ENCODE measurements around the gene CHRNA7. TPM values are rescaled to one million over a fixed set of nuclear protein-coding genes. Genes with fewer than 3 reads are reported as not detected.

CHRNA7 gene
- total RNA-seq, 1 experiment from 2014 or later, result 4.4 TPM

GRCh38 chr15:32042269-32042972 lies 12.1 kb downstream of the CHRNA7 start:
- no peak overlapping the region for H2BK5ac ChIP-seq (ENCODE audit: insufficient read length, low read length)
- H3T11ph ChIP-seq (ENCODE audit: low read length), result no peak overlapping the region
- no peaks in the 10 kb centered on the region for H3K9me3 ChIP-seq (ENCODE audit: control insufficient read depth, low read depth, low read length)
- Mint-ChIP-seq H3K9me3 (no peaks in the 10 kb centered on the region), H3K27ac (0 out of 7 replicates have a peak overlapping the region, but pooled peaks of 1 of the 3 experiments have one; percentile 26), H3K36me3 (ENCODE audit: insufficient read depth in 1 of 3, low read depth in 3 of 3) (no peaks in the 10 kb centered on the region), H3K4me1 (peaks cover 12 to 15% of the 10 kb centered on the region in 2 experiments), H3K4me3 (no peak overlapping the region), H3K27me3 (ENCODE audit: low read depth) (no peaks in the 10 kb centered on the region)
- no peak overlapping the region for H2AFZ ChIP-seq (ENCODE audit: low read length)
- no peaks in the 10 kb centered on the region for H3K23me2 ChIP-seq (ENCODE audit: insufficient read length, low read depth, low read length, poor library complexity, severe bottlenecking)
- no peak overlapping the region for H3K4ac ChIP-seq (ENCODE audit: low read depth, low read length)
- H4K91ac ChIP-seq (ENCODE audit: insufficient read length, low read depth, low read length), result no peak overlapping the region
- H3K27ac ChIP-seq (ENCODE audit: insufficient read length, low read depth, low read length), result no peak overlapping the region
- no peaks in the 10 kb centered on the region for H3K79me1 ChIP-seq (ENCODE audit: insufficient read depth, low read depth, low read length, poor library complexity, severe bottlenecking)
- no peak overlapping the region for H2AK5ac ChIP-seq (ENCODE audit: insufficient read length, low read length)
- no peak overlapping the region for H4K8ac ChIP-seq (replicated peaks; ENCODE audit: insufficient read length, low read depth, low read length)
- no peaks in the 10 kb centered on the region for H3K79me2 ChIP-seq (ENCODE audit: insufficient read depth, low read length)
- no peak overlapping the region for H3K4me2 ChIP-seq (ENCODE audit: insufficient read depth, insufficient read length, low read length)
- H3K9ac ChIP-seq (ENCODE audit: extremely low read depth, insufficient read length, low read length), result no peak overlapping the region
- H2BK15ac ChIP-seq (ENCODE audit: low read depth, low read length), result no peak overlapping the region
- no peak overlapping the region for H2BK120ac ChIP-seq (ENCODE audit: low read depth, low read length, poor library complexity, severe bottlenecking)
- H2BK20ac ChIP-seq (ENCODE audit: low read depth, low read length, poor library complexity, severe bottlenecking), result no peak overlapping the region
- H4K5ac ChIP-seq (ENCODE audit: insufficient read length, low read depth, low read length), result no peak overlapping the region
- DNase-seq, result no peak
- no peaks in the 10 kb centered on the region for H3K4me1 ChIP-seq (ENCODE audit: insufficient read depth, low read length)
- no peak overlapping the region for H3K14ac ChIP-seq (ENCODE audit: insufficient read depth, low read length)
- no peak overlapping the region for H3K23ac ChIP-seq (ENCODE audit: insufficient read length, low read depth, low read length)
- no peak overlapping the region for H3K18ac ChIP-seq (ENCODE audit: insufficient read length, low read depth, low read length)
- H3K27me3 ChIP-seq (ENCODE audit: insufficient read depth, low read length), result no peaks in the 10 kb centered on the region
- H4K20me1 ChIP-seq (ENCODE audit: control insufficient read depth, insufficient read depth, insufficient read length), result no peaks in the 10 kb centered on the region
- TF ChIP-seq, protein P1, sequence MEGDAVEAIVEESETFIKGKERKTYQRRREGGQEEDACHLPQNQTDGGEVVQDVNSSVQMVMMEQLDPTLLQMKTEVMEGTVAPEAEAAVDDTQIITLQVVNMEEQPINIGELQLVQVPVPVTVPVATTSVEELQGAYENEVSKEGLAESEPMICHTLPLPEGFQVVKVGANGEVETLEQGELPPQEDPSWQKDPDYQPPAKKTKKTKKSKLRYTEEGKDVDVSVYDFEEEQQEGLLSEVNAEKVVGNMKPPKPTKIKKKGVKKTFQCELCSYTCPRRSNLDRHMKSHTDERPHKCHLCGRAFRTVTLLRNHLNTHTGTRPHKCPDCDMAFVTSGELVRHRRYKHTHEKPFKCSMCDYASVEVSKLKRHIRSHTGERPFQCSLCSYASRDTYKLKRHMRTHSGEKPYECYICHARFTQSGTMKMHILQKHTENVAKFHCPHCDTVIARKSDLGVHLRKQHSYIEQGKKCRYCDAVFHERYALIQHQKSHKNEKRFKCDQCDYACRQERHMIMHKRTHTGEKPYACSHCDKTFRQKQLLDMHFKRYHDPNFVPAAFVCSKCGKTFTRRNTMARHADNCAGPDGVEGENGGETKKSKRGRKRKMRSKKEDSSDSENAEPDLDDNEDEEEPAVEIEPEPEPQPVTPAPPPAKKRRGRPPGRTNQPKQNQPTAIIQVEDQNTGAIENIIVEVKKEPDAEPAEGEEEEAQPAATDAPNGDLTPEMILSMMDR (conservative IDR thresholded peaks at IDR 0.05), result 0 out of 3 replicates have a peak, but pooled peaks have one; percentile 15
- no peak overlapping the region for H3K56ac ChIP-seq (ENCODE audit: insufficient read length, low read depth, low read length)
- no peak overlapping the region for H2BK12ac ChIP-seq (ENCODE audit: insufficient read length, low read depth, low read length)
- whole genome bisulfite sequencing (ENCODE audit: extremely low coverage, insufficient read length, low lambda C conversion rate), result no CpG with 5 or more reads among the region's 1 CpG
